Lung (tissue), 12 donors: Measurements from ENCODE around the gene DHDH. TPM values are rescaled to one million over a fixed set of nuclear protein-coding genes. Genes with fewer than 3 reads are reported as not detected.

Experiments
- ATAC-seq: fragments of 200-7000 bp; cut with Tn5 transposase; one replicate; pipeline ENCODE4 v1.9.1; 2020; ENCODE audit warnings: moderate number of reproducible peaks; ENCODE audit not compliant: insufficient read depth, low FRiP score
- DNase-seq, 3 donors: peaks; one replicate each; pipeline ENCODE4 v3.0.0-alpha.2; 2013 to 2017
- H3K27ac ChIP-seq, 2 donors: one replicate each; pipeline ENCODE4 v1.5.1; 2013; ENCODE audit warnings: mild to moderate bottlenecking in 2 of 2, moderate library complexity in 2 of 2, control low read depth in 1 of 2, inconsistent platforms in 1 of 2, low read depth in 1 of 2, low read length in 1 of 2
- H3K27me3 ChIP-seq, 3 donors: one replicate each; pipeline ENCODE4 v1.5.1; 2013; ENCODE audit warnings: low read length in 2 of 3; ENCODE audit not compliant: control insufficient read depth in 3 of 3, insufficient read depth in 3 of 3
- H3K36me3 ChIP-seq, 4 donors: one replicate each; pipeline ENCODE4 v1.5.1; 2013; ENCODE audit warnings: low read length in 4 of 4, mild to moderate bottlenecking in 1 of 4, moderate library complexity in 1 of 4; ENCODE audit not compliant: control insufficient read depth in 4 of 4, insufficient read depth in 4 of 4
- H3K4me1 ChIP-seq, 5 donors: one replicate each; pipeline ENCODE4 v1.5.1; 2013; ENCODE audit warnings: low read length in 5 of 5, mild to moderate bottlenecking in 2 of 5, moderate library complexity in 1 of 5; ENCODE audit not compliant: control insufficient read depth in 5 of 5, insufficient read depth in 5 of 5
- H3K4me3 ChIP-seq: one replicate; pipeline ENCODE4 v1.5.1; 2013; ENCODE audit warnings: mild to moderate bottlenecking, control low read depth, moderate library complexity
- H3K9ac ChIP-seq, 2 donors: one replicate each; pipeline ENCODE4 v1.5.1; 2013; ENCODE audit warnings: low read length in 2 of 2, control low read depth in 1 of 2; ENCODE audit not compliant: insufficient read depth in 1 of 2
- H3K9me3 ChIP-seq, 4 donors: one replicate each; pipeline ENCODE4 v1.5.1; 2013; ENCODE audit warnings: low read length in 3 of 4, mild to moderate bottlenecking in 1 of 4, moderate library complexity in 1 of 4; ENCODE audit not compliant: control insufficient read depth in 4 of 4, insufficient read depth in 3 of 4
- WGBS, 2 donors: extraction: QIAGEN DNeasy Blood & Tissue Kit; methylation state at CpG; one replicate each; pipeline ENCODE4 v1.1.7; 2013; 5-methylcytosine and 5-hydroxymethylcytosine counted together
- polyA plus RNA-seq, 2 donors: library from polyadenylated mRNA; stranded (reverse); fragments of 200-250 nt; gene quantifications; one replicate each; pipeline ENCODE4 v1.2.1, GENCODE V29; 2013
- total RNA-seq, 2 donors: library from RNA; depleted of rRNA in 1 of 2; stranded (reverse); fragments of >200 nt in 1 of 2; gene quantifications; one replicate each; pipeline ENCODE4 v1.2.1, GENCODE V29; 2014 to 2021
- TF ChIP-seq, protein P1 (sequence below): IDR thresholded peaks from 2 replicates; pipeline ENCODE4 v1.5.1; 2012; ENCODE audit warnings: mild to moderate bottlenecking; ENCODE audit errors: control extremely low read depth, extremely low read depth
- donor health status: control.
- donor health status: control.
- donor health status: Bipolar disorder and iron deficiency.
- donor health status: healthy.
- donor health status: DM: yes; HTN: yes; CAD: no.

DHDH gene
- total and polyA plus RNA-seq, 4 donors: 0.51 to 6.0 (median 1.9) TPM

DNA sequence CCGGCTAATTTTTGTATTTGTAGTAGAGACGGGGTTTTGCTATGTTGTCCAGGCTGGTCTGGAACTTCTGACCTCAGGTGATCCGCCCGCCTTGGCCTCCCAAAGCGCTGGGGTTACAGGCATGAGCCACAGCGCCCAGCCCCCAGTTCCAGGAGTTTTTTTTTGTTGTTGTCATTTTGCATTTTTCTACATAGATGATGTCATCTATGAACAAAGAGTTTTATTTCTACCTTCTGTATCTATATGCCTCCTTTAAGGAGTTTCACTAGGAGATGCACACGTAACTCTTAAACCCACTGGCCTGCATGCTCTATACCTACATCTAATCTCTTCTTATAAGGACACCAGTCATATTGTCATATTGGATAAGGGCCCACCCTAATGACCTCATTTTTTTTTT lies 4.8 kb downstream of the DHDH start:
- ATAC-seq: no peak
- Histone ChIP-seq H3K27me3 (peaks cover 0 to 1% (median 0%) of the 10 kb centered on the region in 3 donors), H3K4me3 (no peak overlapping the region), H3K9ac (no peak overlapping the region), H3K9me3 (peaks cover 0 to 10% (median 2%) of the 10 kb centered on the region in 4 donors), H3K36me3 (no peaks in the 10 kb centered on the region), H3K27ac (no peak overlapping the region), H3K4me1 (peaks cover 0 to 9% (median 0%) of the 10 kb centered on the region in 5 donors)
- TF ChIP-seq, protein P1, sequence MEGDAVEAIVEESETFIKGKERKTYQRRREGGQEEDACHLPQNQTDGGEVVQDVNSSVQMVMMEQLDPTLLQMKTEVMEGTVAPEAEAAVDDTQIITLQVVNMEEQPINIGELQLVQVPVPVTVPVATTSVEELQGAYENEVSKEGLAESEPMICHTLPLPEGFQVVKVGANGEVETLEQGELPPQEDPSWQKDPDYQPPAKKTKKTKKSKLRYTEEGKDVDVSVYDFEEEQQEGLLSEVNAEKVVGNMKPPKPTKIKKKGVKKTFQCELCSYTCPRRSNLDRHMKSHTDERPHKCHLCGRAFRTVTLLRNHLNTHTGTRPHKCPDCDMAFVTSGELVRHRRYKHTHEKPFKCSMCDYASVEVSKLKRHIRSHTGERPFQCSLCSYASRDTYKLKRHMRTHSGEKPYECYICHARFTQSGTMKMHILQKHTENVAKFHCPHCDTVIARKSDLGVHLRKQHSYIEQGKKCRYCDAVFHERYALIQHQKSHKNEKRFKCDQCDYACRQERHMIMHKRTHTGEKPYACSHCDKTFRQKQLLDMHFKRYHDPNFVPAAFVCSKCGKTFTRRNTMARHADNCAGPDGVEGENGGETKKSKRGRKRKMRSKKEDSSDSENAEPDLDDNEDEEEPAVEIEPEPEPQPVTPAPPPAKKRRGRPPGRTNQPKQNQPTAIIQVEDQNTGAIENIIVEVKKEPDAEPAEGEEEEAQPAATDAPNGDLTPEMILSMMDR: no peak
- DNase-seq: no peak
- 82 to 94% methylated on average over 7 of the region's 7 CpGs for WGBS, 2 donors

DNA sequence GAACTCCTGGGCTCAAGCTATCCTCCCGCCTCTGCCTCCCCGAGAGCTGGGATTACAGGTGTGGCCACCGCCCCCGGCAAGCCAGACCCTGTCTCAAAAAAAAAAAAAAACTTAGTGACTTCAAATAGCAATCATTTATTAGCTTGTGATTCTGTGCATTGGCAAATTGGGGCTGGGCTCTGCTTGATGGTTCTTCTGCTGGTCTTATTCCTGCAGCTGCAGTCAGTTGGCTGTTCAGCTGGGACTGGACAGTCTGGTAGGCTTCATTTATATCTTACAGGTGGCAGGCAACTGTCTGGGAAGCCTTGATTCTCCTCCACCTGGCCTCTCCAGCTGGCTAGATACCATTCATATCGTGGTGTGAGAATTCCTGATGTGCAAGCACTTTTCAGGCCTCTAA lies 7.4 kb downstream of the DHDH start:
- Histone ChIP-seq H3K4me1 (no peaks in the 10 kb centered on the region), H3K36me3 (no peaks in the 10 kb centered on the region), H3K9me3 (peaks cover 0 to 10% (median 2%) of the 10 kb centered on the region in 4 donors), H3K27ac (no peak overlapping the region), H3K9ac (no peak overlapping the region), H3K27me3 (no peaks in the 10 kb centered on the region), H3K4me3 (no peak overlapping the region)
- DNase-seq: no peak
- no peak for ATAC-seq
- TF ChIP-seq, protein P1: no peak
- 94 to 95% methylated on average over 5 of the region's 5 CpGs for WGBS, 2 donors

DNA sequence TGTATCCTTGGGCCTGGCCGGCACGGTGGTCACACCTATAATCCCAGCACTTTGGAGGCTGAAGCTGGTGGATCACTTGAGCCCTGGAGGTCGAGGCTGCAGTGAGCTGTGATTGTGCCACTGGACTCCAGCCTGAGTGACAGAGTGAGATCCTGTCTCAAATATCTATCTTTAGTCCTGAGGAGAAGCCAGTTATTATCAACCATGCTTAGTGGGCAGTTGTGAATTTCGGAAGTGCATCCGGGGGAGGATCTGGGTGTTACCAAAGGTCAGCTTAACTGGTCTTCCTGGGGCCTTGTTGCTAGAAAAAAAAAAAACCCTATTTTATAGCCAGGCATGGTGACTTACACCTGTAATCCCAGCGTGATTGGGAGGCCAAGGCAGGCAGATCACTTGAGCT lies 9.6 kb downstream of the DHDH start:
- 93 to 97% methylated on average over 6 of the region's 6 CpGs for WGBS, 2 donors
- Histone ChIP-seq H3K9ac (no peak overlapping the region), H3K4me1 (no peaks in the 10 kb centered on the region), H3K36me3 (no peaks in the 10 kb centered on the region), H3K27ac (no peak overlapping the region), H3K4me3 (no peak overlapping the region), H3K9me3 (peaks cover 0 to 10% (median 2%) of the 10 kb centered on the region in 4 donors), H3K27me3 (no peaks in the 10 kb centered on the region)
- ATAC-seq (no peak), DNase-seq (no peak)
- TF ChIP-seq, protein P1: no peak

DNA sequence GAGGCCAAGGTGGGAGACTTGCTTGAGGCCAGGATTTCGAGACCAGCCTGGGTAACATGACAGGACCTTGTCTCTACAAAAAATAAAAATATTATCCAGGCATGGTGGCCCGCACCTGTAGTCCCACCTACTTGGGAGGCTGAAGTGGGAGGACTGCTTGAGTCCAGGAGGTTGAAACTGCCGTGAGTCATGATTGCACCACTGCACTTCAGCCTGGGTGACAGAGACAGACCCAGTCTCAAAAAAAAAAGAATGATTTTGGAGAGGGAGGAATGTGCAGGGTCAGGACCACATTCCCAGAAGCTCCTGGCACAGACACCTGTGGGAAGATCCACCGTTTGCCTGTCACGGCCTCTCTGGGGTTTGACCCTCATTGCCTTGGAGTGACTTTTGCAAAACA lies 11.9 kb downstream of the DHDH start:
- no peak for ATAC-seq
- WGBS, 2 donors: 85 to 90% methylated on average over 5 of the region's 5 CpGs

More for the DNA sequence above, 11.9 kb downstream of the DHDH start:
- TF ChIP-seq, protein P1: no peak
- H3K4me3 ChIP-seq: no peak overlapping the region
- no peak for DNase-seq
- H3K4me1 ChIP-seq: peaks cover 0 to 2% (median 0%) of the 10 kb centered on the region in 5 donors
- peaks cover 0 to 10% (median 2%) of the 10 kb centered on the region in 4 donors for H3K9me3 ChIP-seq
- H3K27me3 ChIP-seq: no peaks in the 10 kb centered on the region
- no peaks in the 10 kb centered on the region for H3K36me3 ChIP-seq
- no peak overlapping the region for H3K9ac ChIP-seq
- H3K27ac ChIP-seq: no peak overlapping the region
